GM18868 (cell line): ENCODE results near the gene HSFY1.
"Not testable (repeated sequence)": the region's sequence is repeated elsewhere in the genome, so short reads cannot be mapped to it uniquely, and the experiment has no call there.

Source experiments
- ATAC-seq: cut with Tn5 transposase; IDR thresholded peaks from one replicate; pipeline ENCODE4 v1.9.1; 2021; ENCODE audit warnings: mild to moderate bottlenecking, moderate library complexity; ENCODE audit not compliant: unreplicated experiment

Gene HSFY1, protein sequence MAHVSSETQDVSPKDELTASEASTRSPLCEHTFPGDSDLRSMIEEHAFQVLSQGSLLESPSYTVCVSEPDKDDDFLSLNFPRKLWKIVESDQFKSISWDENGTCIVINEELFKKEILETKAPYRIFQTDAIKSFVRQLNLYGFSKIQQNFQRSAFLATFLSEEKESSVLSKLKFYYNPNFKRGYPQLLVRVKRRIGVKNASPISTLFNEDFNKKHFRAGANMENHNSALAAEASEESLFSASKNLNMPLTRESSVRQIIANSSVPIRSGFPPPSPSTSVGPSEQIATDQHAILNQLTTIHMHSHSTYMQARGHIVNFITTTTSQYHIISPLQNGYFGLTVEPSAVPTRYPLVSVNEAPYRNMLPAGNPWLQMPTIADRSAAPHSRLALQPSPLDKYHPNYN

DNA sequence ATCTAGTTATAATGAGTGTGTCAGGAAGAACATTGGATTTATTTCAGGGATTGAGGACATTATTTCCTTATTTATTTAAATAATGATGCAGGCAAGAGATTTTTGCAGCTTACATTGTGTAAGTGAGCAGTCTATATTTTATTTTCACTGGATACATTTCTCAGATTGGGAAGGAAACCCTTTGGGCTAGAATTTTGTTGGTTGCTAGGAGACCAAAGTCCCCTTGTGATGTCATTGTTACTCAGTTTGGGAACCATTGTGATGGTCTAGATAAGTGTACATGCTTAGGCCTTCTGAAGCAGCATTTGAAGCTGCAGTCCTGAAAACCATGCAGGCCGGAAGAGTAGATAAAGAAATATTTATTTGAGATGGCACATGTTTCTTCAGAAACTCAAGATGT is at the start of gene HSFY1:
Gene HSFY1, plus strand, starts transcription at position 301 of the 400 bp plus-strand sequence. Its CDS starts 68 bp downstream, at position 369.
- ATAC-seq: not testable (repeated sequence)

DNA sequence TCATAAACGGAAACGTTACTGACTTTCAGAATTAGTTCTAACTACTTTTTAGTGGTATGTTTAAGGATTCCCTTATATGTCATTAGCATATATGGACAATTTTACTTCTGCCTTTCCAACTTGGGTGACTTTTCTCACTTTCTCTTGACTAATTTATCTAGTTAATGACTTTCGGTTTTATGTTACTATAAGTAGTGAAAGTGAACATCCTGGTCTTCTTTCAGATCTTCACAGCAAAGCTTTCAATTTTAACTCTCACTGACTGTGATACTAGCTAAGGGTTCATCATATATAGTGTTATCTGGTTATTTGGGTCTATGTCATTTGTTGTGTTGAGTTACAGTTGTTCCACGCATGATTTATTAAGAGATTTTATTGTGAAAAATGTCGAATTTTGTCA is 42.3 kb upstream of the HSFY1 start:
- peak; percentile 95 for ATAC-seq

DNA sequence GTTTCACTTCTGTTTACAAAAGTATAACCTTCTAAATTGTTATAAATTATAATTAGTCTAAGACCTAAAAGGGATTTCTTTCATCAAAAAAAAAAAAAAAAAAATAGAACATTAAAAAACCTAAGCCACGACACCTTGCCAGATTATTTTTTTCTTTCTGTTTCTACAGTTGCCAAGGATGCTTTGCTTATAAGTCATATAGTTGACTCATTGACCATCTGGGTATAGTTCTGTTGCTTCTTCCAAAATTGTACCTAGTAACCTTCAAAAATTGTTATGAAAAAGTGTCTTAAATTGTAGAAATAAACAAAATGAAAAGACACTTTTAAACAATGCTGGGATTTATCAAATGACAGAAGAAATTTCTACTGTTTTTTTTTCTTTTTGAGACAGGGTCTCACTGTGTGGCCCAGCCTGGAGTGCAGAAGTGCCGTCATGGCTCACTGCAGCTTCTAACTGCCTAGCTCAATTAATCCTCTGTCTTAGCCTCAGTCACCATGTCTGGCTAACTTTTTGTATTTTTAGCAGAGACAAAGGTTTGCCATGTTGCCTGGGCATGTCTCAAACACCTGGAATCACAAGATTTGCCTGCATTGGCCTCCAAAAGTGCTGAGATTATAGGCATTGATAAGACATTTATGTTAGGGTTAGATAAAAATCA is 15.4 kb upstream of the HSFY1 start:
- not testable (repeated sequence) for ATAC-seq

DNA sequence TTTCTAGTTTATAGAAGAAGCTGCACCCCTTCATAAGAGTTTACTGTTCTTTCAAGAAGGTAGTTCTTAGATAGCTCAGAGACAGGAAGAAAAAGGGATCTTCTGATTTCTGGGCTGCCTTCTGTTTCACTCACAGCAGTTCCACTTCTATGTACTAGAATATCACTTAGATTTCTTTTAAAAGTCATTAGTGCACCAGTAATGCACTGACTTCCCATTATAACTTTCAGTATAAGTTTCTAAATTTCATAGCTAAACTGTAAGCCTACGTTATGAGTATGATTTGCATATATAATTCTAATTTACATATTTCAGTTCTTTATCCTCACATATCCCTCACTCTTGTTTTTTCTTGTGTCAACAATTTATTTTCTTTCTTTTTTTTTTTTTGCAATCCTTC is 7.6 kb upstream of the HSFY1 start:
- not testable (repeated sequence) for ATAC-seq

DNA sequence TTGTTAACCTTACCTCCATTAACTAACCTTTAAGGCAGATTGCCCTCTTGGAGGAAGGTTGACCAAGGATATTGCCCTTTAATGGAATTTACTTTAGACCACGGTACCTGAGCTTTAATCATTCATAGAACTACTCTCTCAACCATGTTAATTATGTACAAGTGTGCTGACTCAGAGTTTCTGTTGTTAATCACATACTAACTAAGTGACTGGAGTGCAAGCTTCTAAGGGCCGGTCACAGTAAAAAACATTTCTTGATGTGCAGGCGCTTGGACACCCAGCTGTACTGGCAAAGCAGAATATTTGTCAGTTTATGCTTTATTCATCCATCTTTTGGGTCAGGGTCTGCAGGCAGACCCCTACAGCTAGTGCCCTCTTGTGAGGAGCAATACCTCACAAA is 6.6 kb downstream of the HSFY1 start:
- ATAC-seq: not testable (repeated sequence)

DNA sequence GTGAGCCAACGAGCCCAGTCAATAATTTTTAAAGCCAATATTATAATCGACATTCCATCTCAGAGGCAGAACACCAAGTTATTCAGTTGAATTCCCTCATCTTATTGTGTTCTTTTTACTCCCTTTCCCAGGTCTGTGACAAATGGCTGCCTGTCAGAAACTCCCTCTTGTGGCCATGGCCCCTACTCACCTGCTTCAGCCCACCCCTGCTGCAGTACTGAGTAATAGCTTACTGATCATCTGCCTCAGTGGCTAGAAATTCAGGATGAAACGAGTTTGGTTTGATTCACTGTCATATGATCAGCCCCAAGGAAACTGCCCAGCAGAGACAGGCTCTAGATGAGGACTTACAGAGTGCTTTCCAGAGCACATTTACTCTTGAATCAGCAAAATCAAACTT is 19.4 kb downstream of the HSFY1 start:
- not testable (repeated sequence) for ATAC-seq
